Sciatic nerve (tissue), 2 donors: Measurements from ENCODE around the gene ADGRD1. TPM values are rescaled to one million over a fixed set of nuclear protein-coding genes. Genes with fewer than 3 reads are reported as not detected.

ENCODE experiments used
- ATAC-seq: fragments of 200-7000 bp; cut with Tn5 transposase; one replicate; pipeline ENCODE4 v1.9.1; 2020; ENCODE audit warnings: mild to moderate bottlenecking, moderate library complexity
- DNase-seq: peaks from one replicate; pipeline ENCODE4 v3.0.0-alpha.2; 2020; ENCODE audit warnings: low spot score
- intact Hi-C: fragments of 100-400 bp; cut with DNase I; formaldehyde crosslinking; loops from one replicate; pipeline ENCODE4 v1.14.2; 2022
- total RNA-seq: library from RNA; stranded (reverse); fragmentation: NEBNext Ultra II Directional; extraction: Animal tissue kit (Norgen Biotek cat#: 25700); gene quantifications from one replicate; pipeline ENCODE4 v1.2.1, GENCODE V29; 2021
- donor health status: DM: no; HTN: no; CAD: no.
- donor health status: DM: no; HTN: no; CAD: no.

Gene ADGRD1
- total RNA-seq, 1 donor from 2014 or later, result 224 TPM

GRCh38 chr12:131176926-131177325 is 223.2 kb downstream of the ADGRD1 start:
- intact Hi-C loops, result no loop called here
- no peak for ATAC-seq
- DNase-seq, result no peak

GRCh38 chr12:131177599-131177998 is 223.9 kb downstream of the ADGRD1 start:
- ATAC-seq, result no peak
- no peak for DNase-seq
- intact Hi-C loops, result no loop called here

GRCh38 chr12:131187602-131188001 is 233.9 kb downstream of the ADGRD1 start:
- DNase-seq, result no peak
- intact Hi-C loops, result no loop called here
- ATAC-seq, result no peak

GRCh38 chr12:131188131-131189050 is 234.7 kb downstream of the ADGRD1 start:
- DNase-seq (no peak), ATAC-seq (no peak)
- intact Hi-C loops, result no loop called here

- DNase-seq (no peak), ATAC-seq (no peak)
- intact Hi-C loops, result no loop called here
Measured at GRCh38 chr12:131189781-131190180, 236.1 kb downstream of the ADGRD1 start.

GRCh38 chr12:131190965-131191364 is 237.3 kb downstream of the ADGRD1 start:
- intact Hi-C loops, result no loop called here

More at GRCh38 chr12:131190965-131191364, 237.3 kb downstream of the ADGRD1 start:
- no peak for ATAC-seq
- DNase-seq, result no peak

Other genes starting within 250 kb of the ADGRD1 start
- 1.6 TPM for gene RIMBP2, start 237.6 kb upstream of the ADGRD1 start, total RNA-seq
- gene STX2, start 114.7 kb upstream of the ADGRD1 start, total RNA-seq, result 35.0 TPM
- gene RAN, start 81.8 kb upstream of the ADGRD1 start, total RNA-seq, result 223 TPM